ENCODE data around the gene CCDC60. TPM values are rescaled to one million over a fixed set of nuclear protein-coding genes. Genes with fewer than 3 reads are reported as not detected.

The CCDC60 gene
- total RNA-seq, 2 experiments from 2014 or later = not detected

GRCh38 chr12:119446459-119446858 is 111.9 kb downstream of the CCDC60 start:
- H3K4me3 Mint-ChIP-seq = no peak overlapping the region
- no peaks in the 10 kb centered on the region for H3K27me3 Mint-ChIP-seq
- CTCF ChIA-PET = no interaction called here
- no peaks in the 10 kb centered on the region for H3K36me3 Mint-ChIP-seq (ENCODE audit: low read depth)
- H3K9me3 Mint-ChIP-seq = no peaks in the 10 kb centered on the region
- no peak for DNase-seq
- no peaks in the 10 kb centered on the region for H3K4me1 Mint-ChIP-seq
- no peak overlapping the region for H3K27ac Mint-ChIP-seq
- POLR2A ChIA-PET = no interaction called here

- Mint-ChIP-seq H3K9me3 (no peaks in the 10 kb centered on the region), H3K36me3 (ENCODE audit: low read depth) (no peaks in the 10 kb centered on the region), H3K4me3 (no peak overlapping the region), H3K4me1 (no peaks in the 10 kb centered on the region), H3K27me3 (no peaks in the 10 kb centered on the region), H3K27ac (no peak overlapping the region)
- ChIA-PET CTCF (no interaction called here), POLR2A (no interaction called here)
- DNase-seq = no peak
These were observed 112.6 kb downstream of the CCDC60 start for GRCh38 chr12:119447126-119447525.

GRCh38 chr12:119447618-119448017 is 113.1 kb downstream of the CCDC60 start:
- H3K4me1 Mint-ChIP-seq = no peaks in the 10 kb centered on the region
- POLR2A ChIA-PET = no interaction called here
- CTCF ChIA-PET = no interaction called here
- H3K27me3 Mint-ChIP-seq = no peaks in the 10 kb centered on the region
- no peaks in the 10 kb centered on the region for H3K36me3 Mint-ChIP-seq (ENCODE audit: low read depth)
- DNase-seq = no peak
- no peak overlapping the region for H3K27ac Mint-ChIP-seq
- no peaks in the 10 kb centered on the region for H3K9me3 Mint-ChIP-seq
- H3K4me3 Mint-ChIP-seq = no peak overlapping the region

DNA sequence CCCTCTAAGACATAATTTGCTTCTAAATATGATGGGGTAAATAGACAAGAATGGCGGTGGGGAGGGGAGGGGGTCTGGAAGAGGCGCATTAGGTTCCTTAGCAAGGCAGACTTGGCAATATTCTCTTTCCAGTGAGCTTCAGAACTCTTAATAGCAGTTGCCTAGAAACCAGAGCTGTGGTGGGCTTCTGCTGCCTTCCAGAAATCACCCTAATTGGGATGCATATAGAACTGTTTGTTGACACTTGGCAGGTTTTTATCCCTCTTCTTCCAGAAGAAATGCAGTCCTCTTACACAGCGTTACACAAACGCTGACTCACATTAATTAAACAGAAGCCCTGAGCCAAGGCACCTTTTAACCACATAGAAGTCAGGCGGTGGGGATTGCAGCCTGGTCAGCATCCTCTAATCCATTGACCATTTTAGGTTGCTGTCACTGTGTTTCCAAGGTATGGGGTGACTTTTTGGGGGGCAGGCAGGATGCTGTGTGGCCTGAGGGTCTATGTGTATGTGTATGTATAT is 114.1 kb downstream of the CCDC60 start:
- H3K27ac Mint-ChIP-seq = no peak overlapping the region
- H3K4me1 Mint-ChIP-seq = no peaks in the 10 kb centered on the region
- no peak overlapping the region for H3K4me3 Mint-ChIP-seq
- DNase-seq = no peak
- no peaks in the 10 kb centered on the region for H3K9me3 Mint-ChIP-seq
- ChIA-PET CTCF (interaction anchor here (0.6 kb wide), 2 partner anchors 18 to 223 kb away, joined by 3 to 5 read pairs; no protein-coding TSS in a partner anchor), POLR2A (no interaction called here)
- no peaks in the 10 kb centered on the region for H3K27me3 Mint-ChIP-seq
- no peaks in the 10 kb centered on the region for H3K36me3 Mint-ChIP-seq (ENCODE audit: low read depth)

DNA sequence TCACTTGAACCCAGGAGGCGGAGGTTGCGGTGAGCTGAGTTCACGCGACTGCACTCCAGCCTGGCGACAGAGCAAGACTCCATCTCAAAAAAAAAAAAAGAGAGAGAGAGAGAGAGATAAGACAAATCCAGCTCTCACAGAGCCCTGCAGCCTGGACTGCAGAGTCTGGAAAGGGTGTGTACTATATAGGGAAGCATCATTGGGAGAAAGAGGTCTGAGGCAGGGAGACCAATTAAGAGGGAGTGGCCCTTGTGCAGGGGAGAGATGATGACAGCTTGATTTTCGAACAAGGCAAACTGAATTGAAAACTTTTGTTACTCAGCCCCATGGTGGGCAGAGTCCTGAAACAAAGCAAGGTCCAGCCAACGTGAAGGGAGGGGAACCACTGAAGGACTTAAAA is 116.2 kb downstream of the CCDC60 start:
- Mint-ChIP-seq H3K4me3 (no peak overlapping the region), H3K27ac (no peak overlapping the region), H3K9me3 (no peaks in the 10 kb centered on the region), H3K36me3 (ENCODE audit: low read depth) (no peaks in the 10 kb centered on the region), H3K27me3 (no peaks in the 10 kb centered on the region), H3K4me1 (no peaks in the 10 kb centered on the region)
- ChIA-PET CTCF (no interaction called here), POLR2A (no interaction called here)
- no peak for DNase-seq

DNA sequence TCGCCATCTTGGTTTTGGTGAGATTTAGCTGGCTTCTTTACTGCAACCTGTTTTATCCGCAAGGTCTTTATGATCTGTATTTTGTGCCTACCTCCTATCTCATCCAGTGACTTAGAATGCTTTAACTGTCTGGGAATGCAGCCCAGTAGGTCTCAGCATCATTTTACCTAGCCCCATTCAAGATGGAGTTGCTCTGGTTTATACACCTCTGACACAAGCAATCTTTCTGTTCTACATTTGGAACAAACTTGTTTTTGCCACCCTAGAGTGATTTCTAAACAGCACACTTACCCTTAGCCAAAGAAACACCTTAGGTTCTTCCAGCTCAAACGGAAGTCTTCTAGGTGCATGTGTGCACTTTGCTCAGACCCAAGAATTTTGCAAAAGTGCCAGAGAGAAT is 122.3 kb downstream of the CCDC60 start:
- POLR2A ChIA-PET = no interaction called here
- no peaks in the 10 kb centered on the region for H3K36me3 Mint-ChIP-seq (ENCODE audit: low read depth)
- no peak overlapping the region for H3K4me3 Mint-ChIP-seq
- DNase-seq = no peak
- no peak overlapping the region for H3K27ac Mint-ChIP-seq
- H3K4me1 Mint-ChIP-seq = no peaks in the 10 kb centered on the region
- H3K27me3 Mint-ChIP-seq = no peaks in the 10 kb centered on the region
- CTCF ChIA-PET = interaction anchor here (0.6 kb wide), 1 partner anchor 52 kb away, joined by 3 read pairs; no protein-coding TSS in a partner anchor
- peaks cover 2% of the 10 kb centered on the region for H3K9me3 Mint-ChIP-seq

GRCh38 chr12:119457271-119457670 is 122.7 kb downstream of the CCDC60 start:
- no peaks in the 10 kb centered on the region for H3K36me3 Mint-ChIP-seq (ENCODE audit: low read depth)
- DNase-seq = no peak
- no peaks in the 10 kb centered on the region for H3K27me3 Mint-ChIP-seq
- CTCF ChIA-PET = interaction anchor here (0.6 kb wide), 1 partner anchor 51 kb away, joined by 3 read pairs; no protein-coding TSS in a partner anchor
- H3K27ac Mint-ChIP-seq = no peak overlapping the region
- peaks cover 2% of the 10 kb centered on the region for H3K9me3 Mint-ChIP-seq
- no peaks in the 10 kb centered on the region for H3K4me1 Mint-ChIP-seq
- POLR2A ChIA-PET = no interaction called here
- H3K4me3 Mint-ChIP-seq = no peak overlapping the region

DNA sequence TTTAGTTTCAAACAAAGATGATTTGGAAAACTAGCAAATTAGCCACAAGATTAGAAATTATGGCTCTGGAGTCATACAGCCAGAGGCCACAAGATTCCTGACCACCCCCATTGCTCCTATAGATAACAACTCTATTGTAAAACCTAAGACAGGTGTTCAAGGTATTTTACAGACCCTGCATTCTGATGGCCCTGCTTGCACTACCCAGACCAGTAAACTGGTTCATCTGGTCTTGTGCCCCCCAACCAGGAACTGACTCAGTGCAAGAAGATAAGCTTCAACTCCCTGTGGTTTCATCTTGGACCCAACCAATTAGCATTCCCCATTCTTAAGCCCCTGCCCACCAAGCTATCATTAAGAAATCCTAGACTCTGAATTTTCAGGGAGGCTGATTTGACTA is 125.0 kb downstream of the CCDC60 start:
- H3K4me1 Mint-ChIP-seq = no peaks in the 10 kb centered on the region
- POLR2A ChIA-PET = no interaction called here
- DNase-seq = no peak
- no peak overlapping the region for H3K27ac Mint-ChIP-seq
- peaks cover 2% of the 10 kb centered on the region for H3K9me3 Mint-ChIP-seq
- CTCF ChIA-PET = interaction anchor here (1.4 kb wide), 1 partner anchor 15 kb away, joined by 3 read pairs; no protein-coding TSS in a partner anchor
- no peaks in the 10 kb centered on the region for H3K36me3 Mint-ChIP-seq (ENCODE audit: low read depth)
- H3K4me3 Mint-ChIP-seq = no peak overlapping the region
- H3K27me3 Mint-ChIP-seq = no peaks in the 10 kb centered on the region

DNA sequence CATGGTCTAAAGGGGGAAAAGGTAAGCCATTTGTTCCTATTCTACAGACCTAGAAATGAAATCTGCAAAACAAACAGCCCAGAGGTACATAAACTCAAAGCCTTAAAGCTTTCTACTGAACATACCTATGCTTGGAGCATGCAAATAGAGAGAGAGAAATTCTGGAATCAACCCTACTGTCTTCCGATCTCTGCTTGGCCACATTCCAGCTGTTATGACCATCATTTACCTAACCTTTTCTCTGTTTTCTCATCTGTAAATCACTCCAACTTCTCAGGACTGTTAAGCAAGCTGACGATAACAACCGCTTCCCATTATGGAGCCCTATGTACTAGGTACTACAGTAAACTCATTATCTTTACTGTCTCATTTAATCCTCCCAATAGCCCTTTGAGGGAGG is 126.3 kb downstream of the CCDC60 start:
- Mint-ChIP-seq H3K27me3 (no peaks in the 10 kb centered on the region), H3K4me3 (no peak overlapping the region), H3K4me1 (no peaks in the 10 kb centered on the region), H3K36me3 (ENCODE audit: low read depth) (no peaks in the 10 kb centered on the region), H3K27ac (no peak overlapping the region), H3K9me3 (peaks cover 2% of the 10 kb centered on the region)
- POLR2A ChIA-PET = no interaction called here
- no peak for DNase-seq
- CTCF ChIA-PET = no interaction called here

- Mint-ChIP-seq H3K9me3 (peaks cover 2% of the 10 kb centered on the region), H3K27ac (no peak overlapping the region), H3K4me3 (no peak overlapping the region), H3K27me3 (no peaks in the 10 kb centered on the region), H3K4me1 (no peaks in the 10 kb centered on the region), H3K36me3 (ENCODE audit: low read depth) (no peaks in the 10 kb centered on the region)
- CTCF ChIA-PET = no interaction called here
- POLR2A ChIA-PET = no interaction called here
- DNase-seq = no peak
These were observed 127.2 kb downstream of the CCDC60 start for GRCh38 chr12:119461636-119462214.

- ChIA-PET CTCF (no interaction called here), POLR2A (no interaction called here)
- Mint-ChIP-seq H3K27me3 (no peaks in the 10 kb centered on the region), H3K36me3 (ENCODE audit: low read depth) (no peaks in the 10 kb centered on the region), H3K9me3 (peaks cover 2% of the 10 kb centered on the region), H3K4me3 (no peak overlapping the region), H3K27ac (no peak overlapping the region), H3K4me1 (no peaks in the 10 kb centered on the region)
- DNase-seq = no peak
These were observed 128.8 kb downstream of the CCDC60 start for GRCh38 chr12:119463211-119463926.

DNA sequence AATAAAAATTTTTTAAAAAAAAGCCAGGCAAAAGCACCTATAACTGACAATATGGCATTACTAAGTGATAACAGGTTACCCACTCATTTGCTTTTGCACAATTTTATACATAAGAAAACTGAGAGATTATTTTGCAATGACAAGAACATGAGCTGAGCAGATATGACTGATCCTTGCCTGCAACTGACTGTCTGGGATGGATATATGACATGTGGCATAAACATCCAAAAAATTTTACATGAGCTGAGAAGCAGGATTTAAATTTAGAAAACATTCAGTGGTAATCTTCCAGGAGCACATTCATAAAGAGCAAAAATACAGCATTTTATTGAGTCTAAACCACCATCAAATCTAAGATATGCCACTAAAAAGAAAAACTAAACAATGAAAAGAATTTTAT is 133.8 kb downstream of the CCDC60 start:
- H3K36me3 Mint-ChIP-seq (ENCODE audit: low read depth) = no peaks in the 10 kb centered on the region
- no peak for DNase-seq
- ChIA-PET CTCF (no interaction called here), POLR2A (no interaction called here)
- no peak overlapping the region for H3K27ac Mint-ChIP-seq
- no peaks in the 10 kb centered on the region for H3K27me3 Mint-ChIP-seq
- H3K4me3 Mint-ChIP-seq = no peak overlapping the region
- H3K9me3 Mint-ChIP-seq = no peaks in the 10 kb centered on the region
- H3K4me1 Mint-ChIP-seq = no peaks in the 10 kb centered on the region

DNA sequence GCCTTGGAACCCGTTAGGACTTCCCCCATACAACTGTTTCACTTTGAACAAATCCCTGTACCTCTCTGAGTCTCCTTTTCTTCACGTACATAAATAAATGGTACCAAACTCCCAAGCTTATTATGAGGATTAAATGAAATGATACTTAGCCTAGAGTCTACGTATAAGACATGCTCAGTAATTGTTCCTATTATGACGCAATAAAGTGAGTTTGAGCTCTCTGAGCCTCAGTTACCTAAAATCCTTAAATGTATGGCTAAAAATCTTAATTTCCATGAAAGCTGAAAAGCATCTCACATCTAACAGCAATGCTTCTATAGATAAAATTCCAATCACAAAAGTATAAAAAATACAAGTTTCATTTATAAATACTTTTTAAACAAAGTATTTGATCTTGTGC is 141.1 kb downstream of the CCDC60 start:
- H3K4me1 Mint-ChIP-seq = no peaks in the 10 kb centered on the region
- no peak for DNase-seq
- ChIA-PET CTCF (no interaction called here), POLR2A (no interaction called here)
- H3K4me3 Mint-ChIP-seq = no peak overlapping the region
- no peaks in the 10 kb centered on the region for H3K27me3 Mint-ChIP-seq
- H3K27ac Mint-ChIP-seq = no peak overlapping the region
- no peaks in the 10 kb centered on the region for H3K36me3 Mint-ChIP-seq (ENCODE audit: low read depth)
- no peaks in the 10 kb centered on the region for H3K9me3 Mint-ChIP-seq

DNA sequence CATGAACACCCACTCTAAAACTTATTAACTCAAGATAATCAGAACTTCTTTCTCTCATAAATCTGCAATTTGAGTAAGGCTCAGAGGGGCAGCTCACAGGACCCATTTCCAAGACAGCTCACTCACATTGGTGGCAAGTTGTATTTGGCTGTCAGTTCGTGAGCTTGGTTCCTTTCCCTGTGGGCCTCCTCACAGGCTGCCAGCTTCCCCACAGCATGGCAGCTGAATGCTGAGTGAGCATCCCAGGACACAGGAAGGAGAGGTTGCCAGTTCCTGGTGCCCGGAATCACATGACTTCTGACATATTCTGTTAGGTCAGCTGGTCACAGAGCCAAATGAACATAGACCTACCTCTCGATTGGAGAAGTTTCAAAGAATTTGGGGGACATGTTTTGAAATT is 142.4 kb downstream of the CCDC60 start:
- H3K9me3 Mint-ChIP-seq = no peaks in the 10 kb centered on the region
- ChIA-PET POLR2A (no interaction called here), CTCF (no interaction called here)
- H3K27ac Mint-ChIP-seq = no peak overlapping the region
- DNase-seq = no peak
- no peaks in the 10 kb centered on the region for H3K36me3 Mint-ChIP-seq (ENCODE audit: low read depth)
- no peak overlapping the region for H3K4me3 Mint-ChIP-seq
- H3K27me3 Mint-ChIP-seq = no peaks in the 10 kb centered on the region
- H3K4me1 Mint-ChIP-seq = no peaks in the 10 kb centered on the region

Data from activated CD4-positive, alpha-beta T cell treated with anti-CD3 and anti-CD28 coated beads, Interleukin-2, amount 10 ng/mL, durations not matched to agents 7 days and 5 days (primary cell).